ENCODE measurements around the gene HOXC6. TPM values are rescaled to one million over a fixed set of nuclear protein-coding genes. Genes with fewer than 3 reads are reported as not detected.

The HOXC6 gene
- total RNA-seq, 1 donor from 2014 or later: 2.6 TPM

DNA sequence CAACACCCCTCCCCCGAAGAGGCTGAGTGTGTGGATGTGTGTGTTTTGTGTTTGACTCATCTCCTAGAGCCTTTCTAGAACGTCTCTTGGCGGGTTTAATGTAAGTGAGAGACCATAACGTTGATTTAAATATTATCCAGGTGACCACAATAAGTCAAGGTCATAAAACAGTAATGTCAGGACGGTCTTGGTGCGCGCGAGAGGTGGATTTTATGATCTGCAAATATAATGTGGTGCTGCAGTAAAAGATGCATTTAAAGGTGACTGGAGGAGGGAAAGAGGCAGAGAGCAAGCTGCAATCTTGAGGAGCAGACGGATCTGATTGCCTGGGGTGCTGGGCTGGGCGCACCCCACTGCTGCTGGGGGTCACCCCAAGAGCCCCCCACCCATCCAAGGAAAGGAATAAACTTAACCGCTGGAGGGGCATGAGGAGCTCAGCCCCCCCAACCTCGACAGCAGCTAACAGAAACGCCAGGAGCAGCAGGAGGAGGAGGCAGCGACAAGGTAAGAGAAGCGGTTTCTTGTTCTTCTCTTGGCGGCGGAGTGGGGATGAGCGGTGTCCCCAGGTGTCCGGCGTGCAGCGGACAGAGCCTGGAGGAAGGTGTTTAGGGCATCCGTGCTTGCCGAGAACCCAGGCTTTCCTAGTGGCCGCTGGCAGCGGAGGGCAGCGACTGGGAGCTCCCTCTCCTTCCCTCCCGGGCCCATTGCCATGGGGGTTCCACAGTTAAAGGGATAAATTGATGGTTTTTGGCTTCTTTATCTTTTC, 37.7 kb upstream of the HOXC6 start:
- Histone ChIP-seq H3K9me3 (ENCODE audit: control insufficient read depth in 3 of 3, low read length in 3 of 3) (no peaks in the 10 kb centered on the region), H3K4me1 (ENCODE audit: control insufficient read depth in 3 of 3, insufficient read depth in 3 of 3, low read length in 3 of 3) (peaks cover 72 to 91% (median 74%) of the 10 kb centered on the region in 3 donors), H3K36me3 (ENCODE audit: control insufficient read depth in 3 of 3, insufficient read depth in 3 of 3, low read length in 3 of 3) (no peaks in the 10 kb centered on the region), H3K9ac (ENCODE audit: low read depth in 1 of 3, low read length in 3 of 3) (peak overlapping the region; percentile 34 to 81 (median 71)), H3K4me3 (ENCODE audit: low read length in 3 of 3) (peak overlapping the region; percentile 42 to 72 (median 67)), H3K27ac (ENCODE audit: low read depth, low read length) (peak overlapping the region; percentile 100), H3K27me3 (ENCODE audit: control insufficient read depth in 3 of 3, insufficient read depth in 3 of 3, low read length in 3 of 3) (peaks cover 4 to 21% (median 5%) of the 10 kb centered on the region in 3 donors)

DNA sequence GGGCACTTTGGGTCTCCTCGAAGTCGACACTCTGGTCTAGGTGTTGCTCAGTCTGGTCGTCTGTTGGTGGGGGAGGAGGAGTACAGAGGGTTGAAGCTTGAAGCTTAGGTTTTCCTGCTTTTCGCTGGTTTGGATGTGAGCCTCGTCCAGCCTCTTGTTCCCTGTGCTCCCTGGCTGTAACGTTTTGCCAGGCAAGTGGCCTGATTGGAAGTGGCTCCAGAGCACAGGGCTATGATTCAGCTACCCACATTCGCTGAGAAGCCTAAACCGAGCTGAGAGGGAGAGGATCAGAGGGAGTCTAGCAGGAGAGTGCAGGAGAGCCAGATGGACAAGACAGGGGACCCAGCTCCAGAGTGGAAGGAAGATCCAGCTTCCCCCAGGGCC, 37.2 kb upstream of the HOXC6 start:
- H3K36me3 ChIP-seq (ENCODE audit: control insufficient read depth in 3 of 3, insufficient read depth in 3 of 3, low read length in 3 of 3): no peaks in the 10 kb centered on the region
- H3K9ac ChIP-seq (ENCODE audit: low read depth in 1 of 3, low read length in 3 of 3): peak overlapping the region; percentile 34 to 81 (median 71)
- H3K4me1 ChIP-seq (ENCODE audit: control insufficient read depth in 3 of 3, insufficient read depth in 3 of 3, low read length in 3 of 3): peaks cover 68 to 89% (median 75%) of the 10 kb centered on the region in 3 donors
- peak overlapping the region; percentile 100 for H3K27ac ChIP-seq (ENCODE audit: low read depth, low read length)
- H3K4me3 ChIP-seq (ENCODE audit: low read length in 3 of 3): peak overlapping the region; percentile 42 to 72 (median 67)
- H3K27me3 ChIP-seq (ENCODE audit: control insufficient read depth in 3 of 3, insufficient read depth in 3 of 3, low read length in 3 of 3): peaks cover 4 to 19% (median 5%) of the 10 kb centered on the region in 3 donors
- H3K9me3 ChIP-seq (ENCODE audit: control insufficient read depth in 3 of 3, low read length in 3 of 3): no peaks in the 10 kb centered on the region

DNA sequence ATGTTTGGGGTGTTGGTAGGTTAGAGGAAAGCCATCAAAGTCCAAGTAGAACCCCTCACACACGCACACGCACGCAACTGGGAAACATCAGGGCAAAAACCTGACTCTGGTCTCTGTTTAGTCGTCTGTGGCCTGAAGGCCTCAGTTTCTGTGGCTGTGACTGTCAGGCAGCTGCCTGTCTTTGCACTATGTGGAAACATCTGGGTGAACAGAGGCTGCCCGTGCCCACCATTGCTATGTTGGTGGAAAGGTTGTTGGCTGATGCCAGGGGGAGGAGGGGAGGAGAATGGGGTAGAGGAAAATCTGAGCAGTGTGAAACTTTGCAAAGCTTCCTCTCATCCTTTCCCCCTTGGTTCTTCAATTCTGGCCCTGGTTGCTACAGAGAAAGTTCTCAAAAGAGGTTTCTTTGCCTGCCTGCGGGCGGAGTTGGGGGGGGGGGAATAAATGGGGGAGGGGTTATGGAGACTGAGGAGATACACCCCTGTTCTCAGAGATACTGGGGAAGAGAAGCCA, 35.8 kb upstream of the HOXC6 start:
- peaks cover 0 to 13% (median 3%) of the 10 kb centered on the region in 3 donors for H3K27me3 ChIP-seq (ENCODE audit: control insufficient read depth in 3 of 3, insufficient read depth in 3 of 3, low read length in 3 of 3)
- peak overlapping the region; percentile 100 for H3K27ac ChIP-seq (ENCODE audit: low read depth, low read length)
- peaks cover 70 to 90% (median 79%) of the 10 kb centered on the region in 3 donors for H3K4me1 ChIP-seq (ENCODE audit: control insufficient read depth in 3 of 3, insufficient read depth in 3 of 3, low read length in 3 of 3)

DNA sequence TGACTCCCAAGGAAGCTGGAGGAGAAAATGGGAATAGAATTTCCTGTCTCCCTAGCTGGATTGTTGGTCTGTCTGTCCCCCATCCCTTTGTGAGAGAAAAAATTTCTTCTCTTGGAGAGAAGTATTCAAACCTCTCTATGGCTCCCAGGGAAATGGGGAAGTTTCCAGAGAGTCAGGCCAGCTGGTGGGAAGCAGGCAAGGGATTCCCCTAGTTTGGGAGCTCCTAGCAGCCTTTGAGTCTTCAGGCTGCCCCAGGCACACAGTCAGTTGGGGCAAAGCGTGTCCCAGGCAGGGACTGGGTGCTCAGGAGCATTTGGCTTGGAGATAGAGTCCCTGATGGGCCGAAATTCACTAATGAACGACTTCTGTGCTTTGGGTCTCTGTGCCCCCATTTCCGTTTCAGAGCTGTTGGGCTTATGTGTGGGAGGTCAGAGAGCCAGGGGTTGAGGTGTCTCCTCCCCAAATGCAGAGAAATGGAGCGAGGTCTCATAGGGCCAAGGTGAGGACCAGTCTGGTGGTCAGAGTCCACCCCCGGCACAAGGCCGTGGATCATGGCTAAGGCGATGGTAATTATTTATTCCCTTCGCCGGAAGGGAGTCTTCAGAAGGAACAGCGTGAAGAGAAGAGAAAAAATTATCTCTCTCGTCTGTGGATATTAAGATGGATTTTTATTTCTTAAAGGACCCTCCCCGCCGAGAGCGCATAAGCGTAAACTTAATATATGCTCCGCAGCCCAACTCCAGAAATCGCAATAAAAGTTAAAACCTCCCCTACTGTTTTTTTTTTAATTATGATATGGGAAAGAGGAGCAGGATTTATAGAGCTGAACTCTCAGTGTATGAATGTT, 34.9 kb upstream of the HOXC6 start:
- no peaks in the 10 kb centered on the region for H3K36me3 ChIP-seq (ENCODE audit: control insufficient read depth in 3 of 3, insufficient read depth in 3 of 3, low read length in 3 of 3)
- peak overlapping the region; percentile 88 to 93 (median 89) for H3K4me3 ChIP-seq (ENCODE audit: low read length in 3 of 3)
- peaks cover 0 to 12% (median 3%) of the 10 kb centered on the region in 3 donors for H3K27me3 ChIP-seq (ENCODE audit: control insufficient read depth in 3 of 3, insufficient read depth in 3 of 3, low read length in 3 of 3)
- peak overlapping the region; percentile 100 for H3K27ac ChIP-seq (ENCODE audit: low read depth, low read length)
- H3K9me3 ChIP-seq (ENCODE audit: control insufficient read depth in 3 of 3, low read length in 3 of 3): no peaks in the 10 kb centered on the region
- peak overlapping the region; percentile 87 to 99 (median 99) for H3K9ac ChIP-seq (ENCODE audit: low read depth in 1 of 3, low read length in 3 of 3)
- peaks cover 69 to 90% (median 77%) of the 10 kb centered on the region in 3 donors for H3K4me1 ChIP-seq (ENCODE audit: control insufficient read depth in 3 of 3, insufficient read depth in 3 of 3, low read length in 3 of 3)

More for the DNA sequence above, 35.8 kb upstream of the HOXC6 start:
- Histone ChIP-seq H3K9ac (ENCODE audit: low read depth in 1 of 3, low read length in 3 of 3) (peak overlapping the region; percentile 34 to 81 (median 71)), H3K36me3 (ENCODE audit: control insufficient read depth in 3 of 3, insufficient read depth in 3 of 3, low read length in 3 of 3) (no peaks in the 10 kb centered on the region), H3K9me3 (ENCODE audit: control insufficient read depth in 3 of 3, low read length in 3 of 3) (no peaks in the 10 kb centered on the region), H3K4me3 (ENCODE audit: low read length in 3 of 3) (peak overlapping the region in 2 of 3 donors; percentile 2 to 42)

DNA sequence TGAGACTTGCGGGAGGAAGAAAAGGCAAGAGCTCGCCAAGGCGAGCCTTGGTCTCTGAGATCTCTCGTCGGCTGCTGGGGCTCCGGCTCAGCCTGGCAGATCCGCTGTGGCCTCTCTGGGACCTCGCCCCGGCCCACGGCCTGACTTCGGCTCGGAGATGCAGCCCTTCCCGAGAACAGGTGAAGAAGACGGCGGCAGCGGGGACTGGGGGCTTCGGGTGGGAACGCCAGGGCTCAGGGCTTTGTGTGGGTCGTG, 34.3 kb upstream of the HOXC6 start:
- H3K4me3 ChIP-seq (ENCODE audit: low read length in 3 of 3): peak overlapping the region; percentile 88 to 93 (median 89)
- H3K9ac ChIP-seq (ENCODE audit: low read depth in 1 of 3, low read length in 3 of 3): peak overlapping the region; percentile 87 to 99 (median 99)
- no peaks in the 10 kb centered on the region for H3K9me3 ChIP-seq (ENCODE audit: control insufficient read depth in 3 of 3, low read length in 3 of 3)
- H3K27ac ChIP-seq (ENCODE audit: low read depth, low read length): peak overlapping the region; percentile 100
- H3K27me3 ChIP-seq (ENCODE audit: control insufficient read depth in 3 of 3, insufficient read depth in 3 of 3, low read length in 3 of 3): peaks cover 0 to 9% (median 3%) of the 10 kb centered on the region in 3 donors
- no peaks in the 10 kb centered on the region for H3K36me3 ChIP-seq (ENCODE audit: control insufficient read depth in 3 of 3, insufficient read depth in 3 of 3, low read length in 3 of 3)
- peaks cover 69 to 86% (median 77%) of the 10 kb centered on the region in 3 donors for H3K4me1 ChIP-seq (ENCODE audit: control insufficient read depth in 3 of 3, insufficient read depth in 3 of 3, low read length in 3 of 3)

DNA sequence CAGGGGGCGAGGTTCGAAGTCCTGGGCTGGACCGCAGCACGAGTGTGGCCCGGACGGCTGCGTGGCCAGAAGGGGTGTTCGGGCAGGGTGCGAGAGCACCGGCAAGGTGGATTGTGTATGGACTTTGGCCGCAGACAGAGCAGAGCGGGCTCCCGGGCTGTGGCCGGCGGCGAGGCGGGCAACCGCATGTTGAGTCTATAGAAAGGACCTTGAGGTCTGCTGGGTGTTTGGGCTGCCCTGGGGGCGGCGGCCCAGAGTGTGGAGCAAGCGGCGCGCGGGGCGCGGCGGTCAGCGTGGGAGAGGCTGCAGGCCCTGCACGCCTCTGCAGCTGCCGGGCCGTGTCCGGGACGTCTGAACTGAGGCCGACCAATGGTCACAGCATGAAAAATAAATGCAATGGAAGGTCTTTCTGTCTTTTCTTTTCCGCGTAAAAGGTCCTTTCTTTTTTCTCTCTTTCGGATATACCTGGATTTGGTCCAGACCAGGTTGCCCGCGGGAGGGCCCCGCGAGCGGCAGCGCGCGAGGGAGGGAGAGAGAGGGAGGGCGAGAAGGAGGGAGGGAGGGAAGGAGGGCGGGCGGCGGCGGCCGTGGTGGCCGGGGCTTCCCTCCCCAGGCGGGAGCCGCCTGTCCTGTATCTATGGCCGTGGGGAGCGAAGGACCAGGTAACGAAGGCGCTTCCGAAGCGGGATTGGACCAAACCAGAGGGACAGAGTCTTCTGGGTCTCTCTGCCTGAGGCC, 33.8 kb upstream of the HOXC6 start:
- H3K27ac ChIP-seq (ENCODE audit: low read depth, low read length): peak overlapping the region; percentile 100
- H3K27me3 ChIP-seq (ENCODE audit: control insufficient read depth in 3 of 3, insufficient read depth in 3 of 3, low read length in 3 of 3): peaks cover 0 to 9% (median 3%) of the 10 kb centered on the region in 3 donors
- peaks cover 67 to 82% (median 73%) of the 10 kb centered on the region in 3 donors for H3K4me1 ChIP-seq (ENCODE audit: control insufficient read depth in 3 of 3, insufficient read depth in 3 of 3, low read length in 3 of 3)

DNA sequence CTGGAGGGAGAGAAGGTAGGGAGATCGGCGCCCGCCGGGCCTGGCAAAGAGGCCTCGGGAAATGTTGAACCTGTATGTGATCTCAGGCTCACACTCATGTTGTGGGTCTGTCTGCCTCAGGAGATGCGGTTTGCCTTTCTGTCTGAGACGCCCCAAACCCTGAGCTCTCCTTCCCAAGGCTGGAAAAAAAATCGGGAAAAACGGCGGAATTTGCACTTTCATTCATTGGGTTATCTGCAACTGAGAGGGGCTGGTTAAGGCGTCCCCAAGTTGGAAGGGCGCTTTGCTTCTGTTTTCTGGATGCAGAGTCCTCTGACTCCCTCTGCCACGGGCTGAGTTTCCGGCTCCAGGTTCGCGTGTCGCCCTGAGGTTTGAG, 33.2 kb upstream of the HOXC6 start:
- Histone ChIP-seq H3K27ac (ENCODE audit: low read depth, low read length) (peak overlapping the region; percentile 100), H3K9ac (ENCODE audit: low read depth in 1 of 3, low read length in 3 of 3) (peak overlapping the region; percentile 96 to 99 (median 99)), H3K4me1 (ENCODE audit: control insufficient read depth in 3 of 3, insufficient read depth in 3 of 3, low read length in 3 of 3) (peaks cover 63 to 78% (median 68%) of the 10 kb centered on the region in 3 donors), H3K36me3 (ENCODE audit: control insufficient read depth in 3 of 3, insufficient read depth in 3 of 3, low read length in 3 of 3) (no peaks in the 10 kb centered on the region), H3K27me3 (ENCODE audit: control insufficient read depth in 3 of 3, insufficient read depth in 3 of 3, low read length in 3 of 3) (peaks cover 0 to 9% (median 3%) of the 10 kb centered on the region in 3 donors), H3K9me3 (ENCODE audit: control insufficient read depth in 3 of 3, low read length in 3 of 3) (no peaks in the 10 kb centered on the region), H3K4me3 (ENCODE audit: low read length in 3 of 3) (peak overlapping the region; percentile 88 to 93 (median 89))

More for the DNA sequence above, 33.8 kb upstream of the HOXC6 start:
- Histone ChIP-seq H3K9ac (ENCODE audit: low read depth in 1 of 3, low read length in 3 of 3) (peak overlapping the region; percentile 96 to 99 (median 99)), H3K36me3 (ENCODE audit: control insufficient read depth in 3 of 3, insufficient read depth in 3 of 3, low read length in 3 of 3) (no peaks in the 10 kb centered on the region), H3K4me3 (ENCODE audit: low read length in 3 of 3) (peak overlapping the region; percentile 88 to 93 (median 89)), H3K9me3 (ENCODE audit: control insufficient read depth in 3 of 3, low read length in 3 of 3) (no peaks in the 10 kb centered on the region)

DNA sequence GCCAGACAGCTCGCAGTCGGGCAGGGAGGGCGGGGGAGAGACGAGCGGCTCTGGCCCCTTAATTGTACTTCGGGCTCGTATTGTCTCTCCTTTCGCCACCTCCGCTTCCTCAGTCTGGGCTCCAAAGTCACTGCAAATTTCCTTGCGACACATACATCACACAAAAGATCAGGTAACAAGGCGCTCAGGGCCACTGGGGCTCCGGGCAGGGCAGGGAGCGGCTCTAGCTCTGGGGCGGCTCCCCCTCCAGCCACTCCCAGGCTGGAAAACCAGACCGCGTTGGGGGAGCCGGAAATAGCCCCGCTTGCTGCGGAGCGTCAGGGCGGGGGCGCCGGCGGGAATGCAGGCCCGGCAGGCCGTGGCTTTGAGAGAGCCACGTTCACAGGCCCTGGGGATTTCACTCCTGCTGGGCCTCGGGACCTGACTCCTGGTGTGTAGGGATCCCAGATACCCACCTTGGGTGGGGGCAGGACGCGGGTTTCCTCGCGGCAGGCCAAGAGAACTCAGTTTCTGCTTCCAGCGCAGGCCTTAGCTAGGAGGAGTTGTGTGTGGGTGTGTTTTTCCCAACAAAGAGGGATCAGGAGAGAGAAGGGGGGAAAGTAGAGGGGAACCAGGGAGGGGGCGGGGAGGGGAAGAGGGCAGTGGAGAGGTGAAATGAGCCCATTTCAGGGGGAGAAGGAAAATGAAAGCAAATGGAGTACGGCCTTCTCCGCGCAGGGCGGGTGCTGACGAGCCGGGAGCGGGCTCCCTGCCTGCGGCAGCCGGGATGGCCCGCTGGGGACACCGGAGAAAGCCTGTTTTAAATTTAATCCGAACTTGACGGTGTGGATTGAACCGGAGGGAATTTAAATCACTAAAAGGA, 32.6 kb upstream of the HOXC6 start:
- no peaks in the 10 kb centered on the region for H3K9me3 ChIP-seq (ENCODE audit: control insufficient read depth in 3 of 3, low read length in 3 of 3)
- no peaks in the 10 kb centered on the region for H3K36me3 ChIP-seq (ENCODE audit: control insufficient read depth in 3 of 3, insufficient read depth in 3 of 3, low read length in 3 of 3)
- H3K9ac ChIP-seq (ENCODE audit: low read depth in 1 of 3, low read length in 3 of 3): peak overlapping the region; percentile 96 to 99 (median 99)
- peaks cover 0 to 9% (median 3%) of the 10 kb centered on the region in 3 donors for H3K27me3 ChIP-seq (ENCODE audit: control insufficient read depth in 3 of 3, insufficient read depth in 3 of 3, low read length in 3 of 3)
- peaks cover 57 to 78% (median 62%) of the 10 kb centered on the region in 3 donors for H3K4me1 ChIP-seq (ENCODE audit: control insufficient read depth in 3 of 3, insufficient read depth in 3 of 3, low read length in 3 of 3)
- H3K4me3 ChIP-seq (ENCODE audit: low read length in 3 of 3): peak overlapping the region; percentile 88 to 93 (median 89)
- H3K27ac ChIP-seq (ENCODE audit: low read depth, low read length): peak overlapping the region; percentile 100
